ENCODE results near the gene ZFAND5. TPM values are rescaled to one million over a fixed set of nuclear protein-coding genes. Genes with fewer than 3 reads are reported as not detected.

Gene ZFAND5
- total RNA-seq, 1 experiment from 2014 or later: 185 TPM

GRCh38 chr9:72402744-72403143 lies 37.7 kb upstream of the ZFAND5 start:
- Histone ChIP-seq H3K36me3 (ENCODE audit: control insufficient read depth, insufficient read depth, low read length) (no peaks in the 10 kb centered on the region), H3K9me3 (ENCODE audit: control insufficient read depth, insufficient read depth, low read depth, low read length) (no peaks in the 10 kb centered on the region), H3K4me3 (ENCODE audit: low read depth in 2 of 2, low read length in 2 of 2) (no peak overlapping the region), H3K27me3 (ENCODE audit: control insufficient read depth, insufficient read depth, low read length) (no peaks in the 10 kb centered on the region), H3K4me1 (ENCODE audit: control insufficient read depth, insufficient read depth, low read length) (no peaks in the 10 kb centered on the region), H3K27ac (ENCODE audit: low read length) (no peak overlapping the region)
- ATAC-seq (no peak), DNase-seq (ENCODE audit: low read depth, low spot score) (no peak)
- POLR2A ChIA-PET: no interaction called here
- no TSS peak for BruUV-seq (replicated peaks)
- CTCF ChIA-PET: no interaction called here
- intact Hi-C loops (cut with micrococcal nuclease; ENCODE audit: unreplicated experiment): no loop called here
- in situ Hi-C loops (cut with HindIII; ENCODE audit: low pct_unique_long_range_greater_than_20kb, low sequenced_read_pairs): no loop called here
- no peak for TF ChIP-seq SIN3A (IDR thresholded peaks at IDR 0.05; ENCODE audit: borderline replicate concordance, insufficient read depth, low read depth, low read length)
- TF ChIP-seq TCF7L2 (IDR thresholded peaks at IDR 0.05; ENCODE audit: low read depth, low read length): no peak
- no peak for TF ChIP-seq POLR2AphosphoS5 (IDR thresholded peaks at IDR 0.05; ENCODE audit: low read depth, low read length)
- TF ChIP-seq CTCF (IDR thresholded peaks at IDR 0.05): no peak
- no peak for TF ChIP-seq REST (IDR thresholded peaks at IDR 0.05; ENCODE audit: insufficient read depth in 1 of 2, low read depth in 2 of 2, low read length in 1 of 2)

- intact Hi-C loops (cut with micrococcal nuclease; ENCODE audit: unreplicated experiment): no loop called here
- Histone ChIP-seq H3K4me1 (ENCODE audit: control insufficient read depth, insufficient read depth, low read length) (peaks cover 9% of the 10 kb centered on the region), H3K36me3 (ENCODE audit: control insufficient read depth, insufficient read depth, low read length) (no peaks in the 10 kb centered on the region), H3K27me3 (ENCODE audit: control insufficient read depth, insufficient read depth, low read length) (no peaks in the 10 kb centered on the region), H3K27ac (ENCODE audit: low read length) (no peak overlapping the region), H3K4me3 (ENCODE audit: low read depth in 2 of 2, low read length in 2 of 2) (no peak overlapping the region), H3K9me3 (ENCODE audit: control insufficient read depth, insufficient read depth, low read depth, low read length) (no peaks in the 10 kb centered on the region)
- TF ChIP-seq REST (IDR thresholded peaks at IDR 0.05; ENCODE audit: insufficient read depth in 1 of 2, low read depth in 2 of 2, low read length in 1 of 2): no peak
- POLR2A ChIA-PET: no interaction called here
- DNase-seq (ENCODE audit: low read depth, low spot score) (no peak), ATAC-seq (no peak)
- in situ Hi-C loops (cut with HindIII; ENCODE audit: low pct_unique_long_range_greater_than_20kb, low sequenced_read_pairs): no loop called here
- CTCF ChIA-PET: no interaction called here
- BruUV-seq (replicated peaks): no TSS peak
Observed at GRCh38 chr9:72401396-72401795, 36.4 kb upstream of the ZFAND5 start.
